ENCODE results near the gene COG5.

Gene COG5

DNA sequence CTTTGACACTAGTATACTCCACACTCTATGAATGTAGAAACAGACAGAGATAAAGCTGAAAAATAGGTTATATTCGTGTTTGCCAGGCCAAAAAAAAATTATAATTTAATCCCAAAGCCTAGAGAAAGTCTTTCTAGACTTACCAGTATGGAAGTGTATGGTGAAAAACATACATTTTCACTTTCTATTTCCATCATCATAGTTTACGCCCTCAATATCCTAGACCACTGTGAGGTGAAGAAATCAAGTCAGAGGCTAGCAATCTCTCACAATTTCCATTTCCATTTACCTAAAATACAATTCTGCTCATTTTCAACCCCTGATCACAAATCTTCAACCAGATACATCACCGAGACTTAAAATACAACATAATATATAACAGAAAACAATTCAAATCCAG lies 77.7 kb downstream of the COG5 start (continued):
- TF ChIP-seq, protein P1, sequence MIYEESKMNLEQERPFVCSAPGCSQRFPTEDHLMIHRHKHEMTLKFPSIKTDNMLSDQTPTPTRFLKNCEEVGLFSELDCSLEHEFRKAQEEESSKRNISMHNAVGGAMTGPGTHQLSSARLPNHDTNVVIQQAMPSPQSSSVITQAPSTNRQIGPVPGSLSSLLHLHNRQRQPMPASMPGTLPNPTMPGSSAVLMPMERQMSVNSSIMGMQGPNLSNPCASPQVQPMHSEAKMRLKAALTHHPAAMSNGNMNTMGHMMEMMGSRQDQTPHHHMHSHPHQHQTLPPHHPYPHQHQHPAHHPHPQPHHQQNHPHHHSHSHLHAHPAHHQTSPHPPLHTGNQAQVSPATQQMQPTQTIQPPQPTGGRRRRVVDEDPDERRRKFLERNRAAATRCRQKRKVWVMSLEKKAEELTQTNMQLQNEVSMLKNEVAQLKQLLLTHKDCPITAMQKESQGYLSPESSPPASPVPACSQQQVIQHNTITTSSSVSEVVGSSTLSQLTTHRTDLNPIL (CRISPR knock-in tag; IDR thresholded peaks at IDR 0.05; ENCODE audit: low read depth) = no peak
- no peak for TF ChIP-seq POU6F1 (CRISPR knock-in tag; IDR thresholded peaks at IDR 0.05; ENCODE audit: borderline replicate concordance, low read depth)

GRCh38 chr7:107482571-107482970 lies 81.1 kb downstream of the COG5 start:
- TF ChIP-seq ZNF565 (CRISPR knock-in tag; conservative IDR thresholded peaks at IDR 0.05; ENCODE audit: low read depth) (no peak), CSRNP3 (CRISPR knock-in tag; IDR thresholded peaks at IDR 0.05) (no peak), SNAI2 (CRISPR knock-in tag; IDR thresholded peaks at IDR 0.05) (no peak), PPARA (CRISPR knock-in tag; IDR thresholded peaks at IDR 0.05; ENCODE audit: borderline replicate concordance) (no peak), ESRRG (CRISPR knock-in tag; IDR thresholded peaks at IDR 0.05) (no peak), ARNTL (CRISPR knock-in tag; IDR thresholded peaks at IDR 0.05; ENCODE audit: borderline replicate concordance, low read depth) (no peak), TSHZ2 (CRISPR knock-in tag; IDR thresholded peaks at IDR 0.05) (no peak), BACH2 (CRISPR knock-in tag; IDR thresholded peaks at IDR 0.05; ENCODE audit: borderline replicate concordance) (no peak), ZFP3 (CRISPR knock-in tag; IDR thresholded peaks at IDR 0.05) (no peak), ZNF70 (CRISPR knock-in tag; IDR thresholded peaks at IDR 0.05) (no peak), ZC3H10 (CRISPR knock-in tag; IDR thresholded peaks at IDR 0.05) (no peak), RARB (CRISPR knock-in tag; IDR thresholded peaks at IDR 0.05) (no peak), TCF4 (CRISPR knock-in tag; IDR thresholded peaks at IDR 0.05; ENCODE audit: borderline replicate concordance) (no peak), PATZ1 (CRISPR knock-in tag; IDR thresholded peaks at IDR 0.05; ENCODE audit: borderline replicate concordance) (no peak), POU6F1 (CRISPR knock-in tag; IDR thresholded peaks at IDR 0.05; ENCODE audit: borderline replicate concordance, low read depth) (no peak), CSDC2 (CRISPR knock-in tag; IDR thresholded peaks at IDR 0.05) (no peak), OSR1 (CRISPR knock-in tag; IDR thresholded peaks at IDR 0.05) (no peak)
- ATAC-seq = no peak

GRCh38 chr7:107480932-107481331 lies 82.8 kb downstream of the COG5 start:
- TF ChIP-seq ZC3H10 (CRISPR knock-in tag; IDR thresholded peaks at IDR 0.05) (no peak), TCF4 (CRISPR knock-in tag; IDR thresholded peaks at IDR 0.05; ENCODE audit: borderline replicate concordance) (no peak), GLIS3 (CRISPR knock-in tag; IDR thresholded peaks at IDR 0.05) (no peak), PPARA (CRISPR knock-in tag; IDR thresholded peaks at IDR 0.05; ENCODE audit: borderline replicate concordance) (no peak), POU6F1 (CRISPR knock-in tag; IDR thresholded peaks at IDR 0.05; ENCODE audit: borderline replicate concordance, low read depth) (no peak)
- ATAC-seq = no peak
